ENCODE data around the gene KLHL30. TPM values are rescaled to one million over a fixed set of nuclear protein-coding genes. Genes with fewer than 3 reads are reported as not detected.

The KLHL30 gene
- total RNA-seq, 1 experiment from 2014 or later: not detected

- Histone ChIP-seq H3K23ac (ENCODE audit: insufficient read length, low read depth, low read length) (no peak overlapping the region), H4K91ac (ENCODE audit: insufficient read length, low read depth, low read length) (no peak overlapping the region), H2BK120ac (ENCODE audit: low read depth, low read length, poor library complexity, severe bottlenecking) (no peak overlapping the region), H4K8ac (replicated peaks; ENCODE audit: insufficient read length, low read depth, low read length) (no peak overlapping the region), H3K4me1 (ENCODE audit: insufficient read depth, low read length) (no peaks in the 10 kb centered on the region; the same call in 1 of the 2 replicates), H3K4ac (ENCODE audit: low read depth, low read length) (no peak overlapping the region), H2BK20ac (ENCODE audit: low read depth, low read length, poor library complexity, severe bottlenecking) (no peak overlapping the region), H2AFZ (ENCODE audit: low read length) (no peak overlapping the region), H2BK15ac (ENCODE audit: low read depth, low read length) (no peak overlapping the region), H3K56ac (ENCODE audit: insufficient read length, low read depth, low read length) (no peak overlapping the region), H3K9me3 (ENCODE audit: control insufficient read depth, low read depth, low read length) (no peaks in the 10 kb centered on the region), H3K27ac (ENCODE audit: insufficient read length, low read depth, low read length) (no peak overlapping the region), H4K20me1 (ENCODE audit: control insufficient read depth, insufficient read depth, insufficient read length) (no peaks in the 10 kb centered on the region), H3K27me3 (ENCODE audit: insufficient read depth, low read length) (no peaks in the 10 kb centered on the region), H3T11ph (ENCODE audit: low read length) (no peak overlapping the region), H2BK12ac (ENCODE audit: insufficient read length, low read depth, low read length) (no peak overlapping the region), H3K79me2 (ENCODE audit: insufficient read depth, low read length) (no peaks in the 10 kb centered on the region), H3K14ac (ENCODE audit: insufficient read depth, low read length) (no peak overlapping the region; the same call in 1 of the 2 replicates), H3K79me1 (ENCODE audit: insufficient read depth, low read depth, low read length, poor library complexity, severe bottlenecking) (no peaks in the 10 kb centered on the region), H2BK5ac (ENCODE audit: insufficient read length, low read length) (no peak overlapping the region), H2AK5ac (ENCODE audit: insufficient read length, low read length) (no peak overlapping the region), H3K4me2 (ENCODE audit: insufficient read depth, insufficient read length, low read length) (no peak overlapping the region), H3K23me2 (ENCODE audit: insufficient read length, low read depth, low read length, poor library complexity, severe bottlenecking) (no peaks in the 10 kb centered on the region), H3K9ac (ENCODE audit: extremely low read depth, insufficient read length, low read length) (no peak overlapping the region), H4K5ac (ENCODE audit: insufficient read length, low read depth, low read length) (no peak overlapping the region), H3K18ac (ENCODE audit: insufficient read length, low read depth, low read length) (no peak overlapping the region)
- H3K4me3 Mint-ChIP-seq: no peak overlapping the region; a peak in 1 of 5 replicates
- H3K27ac Mint-ChIP-seq: peak overlapping the region in 1 of 3 experiments; percentile 93; a peak in 1 of 7 replicates
- TF ChIP-seq, protein P1, sequence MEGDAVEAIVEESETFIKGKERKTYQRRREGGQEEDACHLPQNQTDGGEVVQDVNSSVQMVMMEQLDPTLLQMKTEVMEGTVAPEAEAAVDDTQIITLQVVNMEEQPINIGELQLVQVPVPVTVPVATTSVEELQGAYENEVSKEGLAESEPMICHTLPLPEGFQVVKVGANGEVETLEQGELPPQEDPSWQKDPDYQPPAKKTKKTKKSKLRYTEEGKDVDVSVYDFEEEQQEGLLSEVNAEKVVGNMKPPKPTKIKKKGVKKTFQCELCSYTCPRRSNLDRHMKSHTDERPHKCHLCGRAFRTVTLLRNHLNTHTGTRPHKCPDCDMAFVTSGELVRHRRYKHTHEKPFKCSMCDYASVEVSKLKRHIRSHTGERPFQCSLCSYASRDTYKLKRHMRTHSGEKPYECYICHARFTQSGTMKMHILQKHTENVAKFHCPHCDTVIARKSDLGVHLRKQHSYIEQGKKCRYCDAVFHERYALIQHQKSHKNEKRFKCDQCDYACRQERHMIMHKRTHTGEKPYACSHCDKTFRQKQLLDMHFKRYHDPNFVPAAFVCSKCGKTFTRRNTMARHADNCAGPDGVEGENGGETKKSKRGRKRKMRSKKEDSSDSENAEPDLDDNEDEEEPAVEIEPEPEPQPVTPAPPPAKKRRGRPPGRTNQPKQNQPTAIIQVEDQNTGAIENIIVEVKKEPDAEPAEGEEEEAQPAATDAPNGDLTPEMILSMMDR (conservative IDR thresholded peaks at IDR 0.05): no peak
- peaks cover 0 to 1% of the 10 kb centered on the region in 2 experiments; a peak in 1 of 5 replicates for H3K9me3 Mint-ChIP-seq
- H3K36me3 Mint-ChIP-seq (ENCODE audit: insufficient read depth in 1 of 3, low read depth in 3 of 3): 0 out of 7 replicates have a peak, but pooled peaks cover 0 to under 1% (median 0%) of the 10 kb centered on the region in 3 experiments
- DNase-seq: no peak
- peaks cover 17 to 24% of the 10 kb centered on the region in 2 experiments for H3K4me1 Mint-ChIP-seq
- WGBS (ENCODE audit: extremely low coverage, insufficient read length, low lambda C conversion rate): no CpG with 5 or more reads among the region's 14 CpGs
- H3K27me3 Mint-ChIP-seq (ENCODE audit: low read depth): no peaks in the 10 kb centered on the region; the same call in none of the 2 replicates
These were observed 34.2 kb upstream of the KLHL30 start for GRCh38 chr2:238104226-238104690.
